IMR-90 (cell line): ENCODE results near the gene CCNJL.

Experiments
- CEBPB ChIP-seq: IDR thresholded peaks from 2 replicates; pipeline ENCODE4 v1.6.1; 2012; ENCODE audit warnings: low read depth, low read length, improper control_type of control experiment
- ELK1 ChIP-seq: fragments of 150-350 bp; IDR thresholded peaks from 2 replicates; pipeline ENCODE4 v1.6.1; 2016; ENCODE audit warnings: low read depth, mild to moderate bottlenecking, low read length, moderate library complexity, borderline replicate concordance
- FOS ChIP-seq: fragments of 150-350 bp; IDR thresholded peaks from 2 replicates; pipeline ENCODE4 v1.6.1; 2016; ENCODE audit warnings: low read depth, low read length
- MAFK ChIP-seq: IDR thresholded peaks from 2 replicates; pipeline ENCODE4 v1.6.1; 2012; ENCODE audit warnings: low read depth, low read length, improper control_type of control experiment
- MXI1 ChIP-seq: IDR thresholded peaks from 2 replicates; pipeline ENCODE4 v1.6.1; 2012; ENCODE audit warnings: low read depth, mild to moderate bottlenecking, low read length, moderate library complexity, borderline replicate concordance
- POLR2A ChIP-seq: IDR thresholded peaks from 2 replicates; pipeline ENCODE4 v1.6.1; 2012; ENCODE audit warnings: mild to moderate bottlenecking, low read depth, low read length
- RCOR1 ChIP-seq: IDR thresholded peaks from 2 replicates; pipeline ENCODE4 v1.6.1; 2012; ENCODE audit warnings: mild to moderate bottlenecking, low read length, improper control_type of control experiment; ENCODE audit not compliant: insufficient replicate concordance
- RFX5 ChIP-seq: IDR thresholded peaks from 2 replicates; pipeline ENCODE4 v1.8.0; 2012; ENCODE audit warnings: low read depth, mild to moderate bottlenecking, low read length, moderate library complexity
- SMC3 ChIP-seq: fragments of 150-350 bp; IDR thresholded peaks from 2 replicates; pipeline ENCODE4 v1.6.1; 2016; ENCODE audit warnings: low read depth, mild to moderate bottlenecking, antibody characterized with exemption, low read length, moderate library complexity
- USF2 ChIP-seq: fragments of 150-350 bp; IDR thresholded peaks from 2 replicates; pipeline ENCODE4 v1.6.1; 2017; ENCODE audit warnings: mild to moderate bottlenecking, antibody characterized with exemption, low read length, low read depth
- TF ChIP-seq, protein P1 (sequence below): conservative IDR thresholded peaks from 2 replicates; pipeline ENCODE4 v1.5.1; 2012; ENCODE audit warnings: mild to moderate bottlenecking, low read depth, low read length, improper control_type of control experiment

- TF ChIP-seq RFX5 (no peak), POLR2A (no peak), SMC3 (no peak), RCOR1 (no peak), CEBPB (no peak), MXI1 (no peak), MAFK (no peak), USF2 (no peak), FOS (no peak), ELK1 (no peak)
- TF ChIP-seq, protein P1, sequence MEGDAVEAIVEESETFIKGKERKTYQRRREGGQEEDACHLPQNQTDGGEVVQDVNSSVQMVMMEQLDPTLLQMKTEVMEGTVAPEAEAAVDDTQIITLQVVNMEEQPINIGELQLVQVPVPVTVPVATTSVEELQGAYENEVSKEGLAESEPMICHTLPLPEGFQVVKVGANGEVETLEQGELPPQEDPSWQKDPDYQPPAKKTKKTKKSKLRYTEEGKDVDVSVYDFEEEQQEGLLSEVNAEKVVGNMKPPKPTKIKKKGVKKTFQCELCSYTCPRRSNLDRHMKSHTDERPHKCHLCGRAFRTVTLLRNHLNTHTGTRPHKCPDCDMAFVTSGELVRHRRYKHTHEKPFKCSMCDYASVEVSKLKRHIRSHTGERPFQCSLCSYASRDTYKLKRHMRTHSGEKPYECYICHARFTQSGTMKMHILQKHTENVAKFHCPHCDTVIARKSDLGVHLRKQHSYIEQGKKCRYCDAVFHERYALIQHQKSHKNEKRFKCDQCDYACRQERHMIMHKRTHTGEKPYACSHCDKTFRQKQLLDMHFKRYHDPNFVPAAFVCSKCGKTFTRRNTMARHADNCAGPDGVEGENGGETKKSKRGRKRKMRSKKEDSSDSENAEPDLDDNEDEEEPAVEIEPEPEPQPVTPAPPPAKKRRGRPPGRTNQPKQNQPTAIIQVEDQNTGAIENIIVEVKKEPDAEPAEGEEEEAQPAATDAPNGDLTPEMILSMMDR: no peak
Measured at GRCh38 chr5:160327818-160328217, 15.5 kb upstream of the CCNJL start.
